ENCODE data around the gene COL9A2. TPM values are rescaled to one million over a fixed set of nuclear protein-coding genes. Genes with fewer than 3 reads are reported as not detected.
A peak's percentile ranks its signal among the peaks of the same experiment; 100 is the strongest.

The COL9A2 gene
- total RNA-seq, 1 experiment from 2014 or later = 2.5 TPM

DNA sequence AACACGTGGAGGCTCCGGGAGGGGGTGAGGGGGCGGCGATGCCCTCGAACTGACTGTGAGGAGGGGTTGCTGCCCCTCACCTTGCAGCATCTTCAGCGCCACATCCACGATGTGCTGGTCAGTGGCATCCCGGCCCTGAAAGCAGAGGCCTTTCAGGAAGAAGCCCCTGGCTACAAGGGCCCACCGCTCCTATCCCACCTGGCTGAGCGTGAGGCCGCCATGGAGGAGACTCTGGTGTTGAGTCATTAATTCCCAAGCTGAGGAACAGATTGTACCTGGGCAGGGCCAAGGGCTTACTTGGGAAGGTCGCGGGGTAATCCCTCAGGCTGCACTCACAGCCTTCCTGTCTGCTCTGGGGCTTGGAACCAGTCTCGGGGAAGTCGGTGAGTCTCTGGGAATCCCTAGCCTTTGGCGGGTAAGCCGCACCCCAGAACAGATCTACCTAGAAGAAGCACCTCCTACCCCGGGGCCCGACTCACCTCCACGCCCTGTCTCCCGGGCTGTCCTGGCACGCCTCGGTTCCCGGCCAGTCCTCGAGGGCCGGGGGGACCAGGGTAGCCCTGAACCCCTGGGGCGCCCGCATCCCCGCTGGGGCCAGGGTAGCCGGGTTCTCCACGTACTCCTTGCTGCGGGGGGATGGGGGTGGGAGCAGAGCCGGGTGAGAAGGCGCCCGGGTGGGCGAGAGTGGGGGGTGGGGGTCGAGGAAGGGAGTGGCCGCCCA, 13.9 kb downstream of the COL9A2 start:
- DNase-seq (ENCODE audit: low read depth) = no peak

DNA sequence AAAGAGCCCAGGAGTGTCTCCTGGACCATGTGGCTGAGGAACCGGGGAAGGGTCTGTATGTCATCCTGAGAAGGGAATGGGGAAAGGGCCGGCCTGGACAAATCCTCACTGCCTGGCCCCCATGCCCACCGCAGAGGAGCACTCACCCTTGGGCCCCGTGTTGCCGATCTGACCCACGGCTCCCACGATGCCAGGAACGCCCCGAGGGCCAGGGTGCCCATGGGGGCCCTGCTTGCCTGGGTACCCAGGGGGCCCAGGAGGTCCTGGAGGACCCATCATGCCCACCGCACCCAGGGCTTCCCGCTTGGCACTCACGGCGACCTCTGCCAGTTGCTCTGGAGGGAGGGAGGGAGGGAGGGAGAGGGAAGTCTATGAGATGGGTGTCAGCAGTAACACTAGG, 14.6 kb downstream of the COL9A2 start:
- DNase-seq (ENCODE audit: low read depth) = no peak

DNA sequence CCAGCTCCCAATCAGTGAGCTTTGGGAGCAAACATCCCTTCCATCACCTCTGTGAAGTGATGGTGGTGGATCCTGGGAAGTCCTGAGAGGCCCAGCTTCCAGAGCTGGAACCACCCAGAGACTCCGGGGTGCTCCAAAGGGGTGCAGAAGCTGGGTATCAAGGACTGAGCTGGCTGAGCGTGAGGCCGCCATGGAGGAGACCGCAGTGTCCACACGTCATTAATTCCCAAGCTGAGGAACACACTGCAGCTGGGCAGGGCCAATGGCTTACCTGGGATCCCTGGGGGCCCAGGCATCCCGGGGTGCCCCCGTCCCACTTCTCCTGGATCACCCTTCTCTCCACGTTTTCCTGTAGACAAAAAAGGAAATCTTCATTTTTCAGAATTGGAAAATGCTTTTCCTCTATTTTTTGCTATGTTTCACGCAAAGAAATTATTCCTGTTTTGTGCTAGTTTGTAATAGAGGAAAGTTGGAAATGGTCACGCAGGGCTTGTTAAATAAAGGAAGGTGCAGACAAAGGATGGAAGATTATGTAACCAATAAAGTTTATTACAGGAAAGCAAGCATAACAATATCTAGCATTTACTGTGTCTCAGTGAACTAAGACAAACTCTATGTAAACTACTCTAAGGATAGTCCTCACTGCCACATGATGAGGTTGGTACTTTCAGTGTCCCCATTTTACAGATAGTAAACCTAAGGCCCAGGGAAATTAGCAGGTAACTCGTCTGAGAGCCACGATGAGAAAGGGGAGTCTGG, 15.4 kb downstream of the COL9A2 start:
- no peak for DNase-seq (ENCODE audit: low read depth)

DNA sequence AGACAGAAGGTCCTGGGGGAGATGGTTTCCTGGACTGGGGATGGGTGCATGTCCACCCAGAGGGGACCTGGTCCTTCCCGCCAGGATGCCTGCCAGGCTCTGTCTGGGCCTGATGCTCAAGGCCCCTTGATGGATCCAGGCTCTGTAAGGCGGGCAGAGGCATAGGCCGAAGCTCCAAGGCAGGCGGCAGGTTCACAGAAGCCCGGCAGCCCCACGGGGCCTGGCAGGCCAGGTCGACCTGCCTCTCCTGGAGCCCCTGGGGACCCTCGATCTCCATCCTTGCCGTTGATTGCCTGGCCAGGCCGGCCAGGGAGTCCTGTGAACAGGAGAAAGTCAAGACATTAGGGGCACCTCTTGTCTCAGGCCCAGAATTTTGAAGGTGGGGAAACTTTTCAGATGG, 16.0 kb downstream of the COL9A2 start:
- DNase-seq (ENCODE audit: low read depth) = no peak

DNA sequence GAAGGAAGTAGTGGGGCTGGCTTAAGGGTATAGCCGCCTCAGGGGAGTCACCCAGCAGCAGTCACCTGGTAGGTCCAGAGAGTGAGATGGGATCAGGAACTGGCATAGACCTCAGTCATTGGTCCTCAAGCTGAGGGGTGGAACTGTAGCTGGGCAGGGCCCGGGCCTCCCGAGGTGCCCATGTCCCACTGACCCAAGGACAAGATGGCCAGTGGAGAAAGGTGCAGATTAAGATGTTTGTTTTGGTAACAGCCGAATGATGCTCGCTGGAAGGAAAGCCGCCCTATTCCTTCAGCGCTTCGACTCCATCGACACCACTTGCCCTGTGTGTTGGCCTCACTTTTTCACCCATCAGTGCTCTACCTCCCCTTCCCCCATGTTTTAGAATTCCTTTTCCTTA, 16.4 kb downstream of the COL9A2 start:
- no peak for DNase-seq (ENCODE audit: low read depth)

DNA sequence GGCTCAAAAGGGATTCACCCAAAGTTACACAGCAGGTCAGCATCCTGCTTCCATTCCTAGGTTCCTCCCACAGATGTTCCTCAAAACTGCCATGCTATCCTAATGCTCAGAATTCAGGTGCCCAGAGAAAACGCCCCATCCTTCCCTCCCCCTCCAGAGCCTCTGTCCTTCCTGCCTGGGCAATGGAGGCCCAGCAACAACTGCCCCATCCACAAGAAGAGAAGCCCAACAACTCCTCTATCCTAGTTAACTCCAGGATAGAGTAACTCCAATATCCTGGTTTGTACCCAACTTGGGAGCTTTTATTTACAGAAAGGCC, 16.9 kb downstream of the COL9A2 start:
- DNase-seq (ENCODE audit: low read depth) = no peak

DNA sequence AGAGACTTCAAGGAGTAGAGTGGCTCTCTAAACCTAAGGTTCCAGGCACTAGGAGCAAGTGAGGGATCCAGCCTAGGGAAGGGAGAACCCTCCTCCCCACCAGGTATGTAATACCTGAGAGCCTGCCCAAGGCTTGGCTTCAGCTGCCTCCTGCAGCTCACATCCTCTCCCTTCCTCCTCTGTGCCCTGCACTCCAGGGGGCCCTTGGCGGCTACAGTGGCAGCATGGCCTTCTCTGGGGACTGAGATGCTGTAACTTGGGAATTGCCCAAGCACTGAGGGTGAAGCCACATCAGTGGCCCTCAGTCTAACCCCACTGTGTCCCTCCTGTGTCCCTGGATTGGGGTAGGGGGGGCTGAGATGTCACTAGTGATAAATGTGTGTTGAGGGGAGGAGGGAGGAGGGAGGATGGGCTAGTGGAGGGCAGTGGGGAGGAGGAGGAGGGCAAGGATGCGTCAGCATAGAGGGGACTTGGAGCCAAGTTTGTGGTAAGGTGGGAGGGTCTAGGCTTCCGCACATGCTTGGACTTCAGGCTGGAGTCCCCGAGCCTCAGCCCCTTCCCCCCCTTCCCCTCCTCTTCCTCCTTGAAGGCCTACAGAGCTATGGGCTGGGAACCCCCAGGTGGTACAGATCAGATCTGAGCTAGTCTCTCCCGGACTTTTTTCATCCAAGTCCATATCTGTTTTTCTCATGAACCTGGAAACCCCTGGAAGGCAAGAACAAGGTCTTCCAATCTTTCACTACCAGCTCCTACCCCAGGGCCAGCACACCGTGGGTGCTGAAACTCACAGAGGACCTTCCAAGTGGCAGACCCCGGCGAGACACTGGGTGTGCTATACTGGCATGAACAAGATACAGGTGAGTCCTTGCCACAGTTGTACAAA, 17.5 kb downstream of the COL9A2 start:
- DNase-seq (ENCODE audit: low read depth) = peak; percentile 68

DNA sequence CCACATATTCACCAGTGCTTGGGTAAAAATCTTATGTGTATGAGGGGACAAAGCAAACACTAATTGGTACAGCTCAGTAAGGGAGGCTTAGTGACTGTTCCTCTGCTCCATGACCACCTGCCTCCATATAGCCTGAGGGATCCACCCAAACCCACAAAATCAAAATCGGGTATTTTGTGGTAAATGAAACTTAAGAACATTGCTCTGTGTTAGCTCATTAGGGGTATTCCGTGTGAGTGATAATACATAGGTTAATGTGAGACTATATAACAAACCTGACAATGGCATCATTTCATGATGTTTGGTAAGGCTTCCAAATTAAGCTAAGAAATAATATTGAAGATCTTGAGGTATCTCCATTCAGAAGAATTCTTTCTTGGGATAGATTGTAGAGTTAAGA, 25.8 kb downstream of the COL9A2 start:
- DNase-seq (ENCODE audit: low read depth) = no peak

DNA sequence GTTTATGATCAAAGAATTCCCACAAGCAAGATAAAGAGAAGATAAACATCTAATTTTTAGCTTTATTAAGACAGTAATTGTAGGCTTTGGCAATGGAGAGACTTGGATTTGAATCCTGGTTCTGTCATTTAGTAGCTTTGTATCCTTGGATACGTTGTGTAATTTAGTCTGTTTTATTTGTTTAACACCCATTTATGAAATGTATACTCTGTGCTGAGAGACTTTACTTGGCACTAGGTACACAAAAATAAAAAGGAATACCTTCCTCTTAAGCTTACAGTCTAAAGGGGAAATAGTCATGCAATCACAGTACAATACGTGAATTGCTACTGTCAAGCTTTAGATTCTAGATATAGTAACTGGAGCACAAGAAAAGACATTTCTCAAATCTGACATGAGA, 35.2 kb downstream of the COL9A2 start:
- DNase-seq (ENCODE audit: low read depth) = no peak

DNA sequence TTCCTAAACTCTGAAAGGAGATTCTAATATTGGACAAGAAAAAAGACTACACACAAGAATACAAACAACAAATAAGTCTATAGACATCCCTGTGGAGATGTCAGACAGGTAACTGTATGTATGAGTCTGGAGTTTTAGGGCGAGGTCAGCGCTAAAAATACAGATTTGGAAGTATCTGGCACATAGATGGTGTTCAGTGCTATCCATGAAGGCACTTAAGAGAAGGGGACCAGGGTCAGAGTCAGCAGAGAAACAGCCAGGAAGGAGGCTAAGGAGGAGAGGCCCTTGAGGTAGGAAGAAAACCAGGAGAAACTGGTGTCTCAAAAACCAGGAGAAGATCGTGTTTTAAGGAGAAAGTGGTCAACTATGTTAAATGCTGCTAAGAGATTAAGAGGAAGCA, 41.0 kb downstream of the COL9A2 start:
- no peak for DNase-seq (ENCODE audit: low read depth)

DNA sequence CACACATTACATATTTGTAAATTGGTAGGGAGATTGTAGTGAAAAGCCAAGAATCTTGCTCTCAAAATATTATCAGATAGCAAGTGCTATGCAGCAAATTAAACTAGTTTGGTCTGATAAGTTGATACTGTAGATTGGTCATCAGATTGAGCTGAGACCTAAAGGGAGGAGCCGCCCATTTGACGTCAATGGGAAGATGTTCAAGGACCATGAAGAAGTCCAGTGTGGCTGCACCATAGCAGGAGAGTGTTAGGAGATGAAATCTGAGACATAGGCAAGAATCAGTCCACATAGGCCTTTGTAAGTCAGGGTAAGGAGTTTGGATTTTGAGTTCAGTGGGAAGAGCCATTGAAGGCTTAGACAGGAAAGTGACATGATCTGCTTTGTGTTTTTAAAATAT, 42.8 kb downstream of the COL9A2 start:
- DNase-seq (ENCODE audit: low read depth) = no peak

DNA sequence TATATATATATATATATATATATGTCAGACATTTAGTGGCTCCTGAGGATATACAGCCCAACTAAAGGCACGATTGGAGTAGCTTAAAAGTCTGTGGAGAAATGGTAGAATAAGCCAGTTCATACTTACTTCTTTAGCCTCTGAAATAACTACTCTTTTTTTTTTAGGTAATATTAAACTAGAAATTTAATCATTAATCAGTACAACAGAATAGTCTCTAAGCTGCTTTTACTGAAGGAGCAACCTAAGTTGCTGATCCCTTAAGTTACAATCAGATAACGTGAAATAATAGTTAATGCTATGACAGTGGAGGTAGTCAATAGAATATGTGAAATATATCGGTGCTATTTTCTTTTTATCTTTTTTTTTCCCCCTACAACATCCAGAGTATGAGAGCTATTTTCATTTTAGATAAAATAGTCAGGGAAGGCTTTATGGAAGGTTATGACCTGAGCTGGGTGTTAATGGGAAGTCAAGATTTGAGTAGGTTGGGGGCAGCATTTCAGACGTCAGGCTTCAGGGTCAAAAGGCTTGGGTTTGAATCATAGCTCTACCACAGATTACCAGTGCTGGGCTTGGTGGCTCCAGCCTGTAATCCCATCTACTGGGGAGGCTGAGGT, 43.4 kb downstream of the COL9A2 start:
- DNase-seq (ENCODE audit: low read depth) = no peak

DNA sequence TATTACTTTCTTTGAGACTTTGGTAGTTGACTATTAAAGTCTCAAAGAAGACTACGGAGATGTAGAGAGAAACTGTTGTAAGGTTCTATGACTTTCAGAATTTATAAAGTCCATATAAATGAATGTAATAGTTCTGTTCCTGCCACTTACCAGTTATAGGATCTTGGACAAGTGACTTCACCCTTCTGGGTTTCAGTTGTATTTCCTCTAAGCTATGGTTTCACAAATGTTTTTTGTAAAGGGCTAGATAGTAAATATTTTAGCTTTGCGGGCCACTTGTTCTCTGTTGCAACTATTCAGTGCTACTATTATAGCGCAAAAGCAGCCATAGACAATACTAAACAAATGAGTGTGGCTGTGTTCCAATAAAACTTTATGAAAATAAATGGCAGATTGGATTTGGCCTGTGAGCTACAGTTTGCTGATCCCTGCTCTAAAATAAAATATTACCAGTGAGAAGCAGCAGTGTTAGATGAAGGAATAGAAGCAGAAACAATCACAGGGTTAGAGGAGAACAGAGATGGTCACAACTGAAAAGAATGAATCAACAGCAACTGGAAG, 44.4 kb downstream of the COL9A2 start:
- DNase-seq (ENCODE audit: low read depth) = no peak

DNA sequence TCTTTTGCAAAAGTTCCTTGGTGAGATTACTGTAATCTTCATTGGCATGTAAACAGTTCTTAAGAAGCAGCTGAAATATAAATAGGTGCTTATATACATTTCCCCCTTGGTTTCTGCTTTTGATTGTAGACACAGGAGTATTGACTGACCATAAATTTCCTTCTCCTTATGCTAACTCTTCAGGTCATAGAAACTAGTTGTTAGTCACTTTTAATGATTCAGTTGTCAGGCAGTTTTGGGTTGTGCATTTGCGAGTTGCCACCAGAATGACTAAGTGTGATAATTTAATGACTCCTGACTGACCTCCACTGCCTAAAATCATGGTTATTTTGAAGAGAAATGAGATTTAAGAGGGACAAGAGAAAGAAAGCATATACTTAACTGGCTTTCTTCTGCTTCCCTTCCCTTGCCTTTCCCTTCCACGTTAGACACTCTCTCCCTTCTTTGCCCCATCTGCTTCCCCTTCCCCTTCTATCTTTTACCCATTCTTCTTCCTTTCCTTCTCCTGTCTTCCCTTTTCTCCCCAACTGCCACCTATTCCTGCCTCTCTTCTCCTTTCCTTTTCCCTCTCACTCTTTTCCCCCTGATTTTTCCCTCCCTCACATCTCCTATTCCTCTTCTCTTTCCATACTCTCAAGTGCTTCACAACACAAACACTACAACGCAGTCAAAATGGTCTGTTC, 46.8 kb downstream of the COL9A2 start:
- DNase-seq (ENCODE audit: low read depth) = no peak

DNA sequence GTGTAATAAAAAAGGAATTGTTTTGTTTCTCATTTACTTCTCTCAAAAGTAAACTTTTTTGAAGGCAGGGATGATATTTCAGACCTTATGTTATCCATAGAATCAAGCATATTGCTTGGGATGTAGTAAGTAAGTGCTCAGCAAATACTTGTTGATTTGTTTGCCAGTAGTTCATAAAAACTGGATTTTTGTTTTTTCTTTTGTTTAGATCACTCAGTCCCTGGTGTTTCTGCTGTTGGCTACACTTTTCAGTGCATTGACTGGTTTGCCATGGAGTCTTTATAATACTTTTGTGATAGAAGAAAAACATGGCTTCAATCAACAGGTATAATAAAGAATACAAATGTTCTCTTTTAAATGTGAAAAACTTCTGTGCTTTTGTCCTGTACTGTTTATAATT, 48.9 kb downstream of the COL9A2 start:
- no peak for DNase-seq (ENCODE audit: low read depth)

DNA sequence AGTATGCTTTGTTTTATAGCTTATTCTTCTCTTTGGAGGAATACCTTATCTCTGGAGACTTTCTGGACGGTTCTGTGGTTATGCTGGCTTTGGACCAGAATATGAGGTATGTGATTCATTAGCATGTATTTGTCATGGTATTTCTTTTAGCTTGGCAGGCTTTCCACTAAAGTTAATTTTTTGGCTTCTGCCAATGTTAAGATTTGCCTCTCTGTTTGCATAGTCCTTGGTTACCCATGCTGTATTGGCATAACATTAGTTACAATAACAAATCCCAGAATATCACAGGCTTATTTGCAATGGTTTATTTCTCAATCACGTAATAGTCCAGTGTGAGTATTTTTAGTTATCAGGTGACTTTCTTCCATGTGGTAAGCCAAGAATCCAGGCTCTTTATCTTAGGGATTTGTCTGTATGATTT, 49.3 kb downstream of the COL9A2 start:
- peak; percentile 73 for DNase-seq (ENCODE audit: low read depth)

DNA sequence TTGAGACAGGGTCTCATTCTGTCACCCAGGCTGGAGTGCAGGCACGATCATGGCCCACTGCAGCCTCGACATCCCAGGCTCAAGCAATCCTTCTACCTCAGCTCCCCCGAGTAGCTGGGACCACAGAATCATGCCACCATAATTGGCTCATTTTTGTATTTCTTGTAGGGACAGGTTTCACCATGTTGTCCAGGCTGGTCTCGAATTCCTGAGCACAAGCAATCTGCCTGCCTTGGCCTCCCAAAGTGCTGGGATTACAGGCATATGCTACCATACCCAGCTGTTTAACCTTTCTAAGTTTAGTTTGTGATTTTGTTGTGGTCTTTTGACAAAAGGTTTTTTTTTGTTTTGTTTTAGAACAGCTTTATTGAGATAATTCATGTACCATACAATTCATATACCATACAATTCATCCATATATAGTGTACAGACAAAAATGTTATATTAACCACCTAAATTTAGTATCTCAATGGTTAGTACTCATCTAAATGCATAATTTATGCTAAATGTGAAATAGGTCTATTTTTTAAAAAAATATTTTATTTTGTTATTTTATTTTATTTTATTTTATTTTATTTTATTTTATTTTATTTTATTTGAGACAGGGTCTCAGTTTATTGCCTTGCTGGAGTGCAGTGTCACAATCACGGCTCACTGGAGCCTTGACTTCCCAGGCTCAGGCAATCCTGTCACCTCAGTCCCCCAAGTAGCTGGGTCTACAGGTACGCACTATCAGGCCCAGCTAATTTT, 50.1 kb downstream of the COL9A2 start:
- DNase-seq (ENCODE audit: low read depth) = no peak

DNA sequence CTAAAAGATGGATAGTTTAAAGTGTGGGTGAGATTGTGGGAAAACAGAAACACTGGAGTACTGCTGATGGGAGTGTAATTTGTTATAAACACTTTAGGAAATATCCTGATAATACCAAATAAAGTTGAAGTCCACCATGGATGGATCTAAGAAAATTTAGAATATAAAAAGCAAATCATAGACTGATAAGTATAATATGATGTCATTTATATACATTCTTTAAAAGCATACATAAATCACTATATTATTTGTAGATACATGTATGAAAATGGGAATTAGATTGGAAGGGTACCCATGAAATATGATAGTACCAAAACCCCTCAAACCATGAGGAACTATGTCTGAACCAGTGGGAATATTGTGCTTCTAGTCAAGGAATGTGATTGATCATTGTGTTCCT, 51.2 kb downstream of the COL9A2 start:
- no peak for DNase-seq (ENCODE audit: low read depth)

DNA sequence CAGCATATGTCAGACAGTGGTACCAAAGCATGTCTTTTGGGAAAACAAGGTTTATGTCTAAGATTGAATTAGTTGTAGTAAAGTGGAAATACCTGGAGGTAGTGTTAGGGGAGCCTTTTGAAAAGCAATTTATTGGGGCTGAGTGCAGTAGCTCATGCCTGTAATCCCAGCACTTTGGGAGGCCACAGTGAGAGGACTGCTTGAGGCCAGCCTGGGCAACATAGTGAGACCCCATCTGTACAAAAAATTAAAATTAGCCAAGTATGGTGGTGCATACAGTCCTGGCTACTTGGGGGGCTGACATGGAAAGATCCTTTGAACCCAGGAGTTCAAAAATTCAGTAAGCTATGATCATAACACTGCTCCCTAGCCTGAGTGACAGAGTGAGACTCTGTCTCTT, 51.8 kb downstream of the COL9A2 start:
- DNase-seq (ENCODE audit: low read depth) = no peak

DNA sequence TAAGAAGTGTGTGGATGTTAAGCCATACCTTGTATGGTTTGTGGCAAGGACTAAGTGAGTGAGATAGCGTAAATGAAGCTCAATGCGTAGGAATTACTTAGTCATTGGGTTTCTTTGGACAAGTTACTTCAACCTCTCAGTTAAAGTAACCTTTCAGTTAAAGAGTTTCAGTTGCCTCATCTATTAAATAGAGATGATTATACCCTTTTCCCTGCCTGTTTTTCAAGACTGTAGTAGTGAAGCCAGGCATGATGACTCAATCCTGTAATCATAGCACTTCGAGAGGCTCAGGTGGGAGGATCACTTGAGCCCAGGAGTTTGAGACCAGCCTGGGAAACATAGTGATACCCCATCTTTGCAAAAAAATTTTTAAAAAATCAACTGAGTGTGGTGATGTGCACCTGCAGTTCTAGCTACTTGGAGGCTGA, 52.7 kb downstream of the COL9A2 start:
- DNase-seq (ENCODE audit: low read depth) = no peak

DNA sequence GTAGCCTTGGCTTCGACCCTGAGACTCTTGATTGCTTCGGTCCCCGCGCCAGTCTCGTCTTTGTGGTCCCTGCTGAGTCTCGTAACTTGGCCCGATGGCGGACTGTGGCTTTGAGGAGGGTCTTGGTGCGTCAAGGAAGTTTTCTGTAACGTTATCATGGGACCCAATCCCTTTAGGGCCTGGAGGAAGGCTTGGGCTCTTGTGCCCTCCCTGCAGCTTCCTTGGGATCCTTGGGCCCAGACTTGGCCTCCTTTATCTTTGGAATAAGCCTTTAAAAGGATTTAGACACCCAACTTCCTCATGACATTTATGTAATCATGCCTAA, 58.7 kb downstream of the COL9A2 start:
- DNase-seq (ENCODE audit: low read depth) = no peak

All from Daoy (cell line).